Osteoblast (primary cell): ENCODE measurements around the gene SERINC5. TPM values are rescaled to one million over a fixed set of nuclear protein-coding genes. Genes with fewer than 3 reads are reported as not detected.
A peak's percentile ranks its signal among the peaks of the same experiment; 100 is the strongest.
"Not testable (repeated sequence)": the region's sequence is repeated elsewhere in the genome, so short reads cannot be mapped to it uniquely, and the experiment has no call there.

ENCODE experiments used
- DNase-seq: peaks from one replicate; pipeline ENCODE4 v3.0.0; 2011; ENCODE audit warnings: low spot score, mixed read lengths; ENCODE audit not compliant: insufficient read length; ENCODE audit errors: missing footprints
- H2AFZ ChIP-seq: 2 replicates; pipeline ENCODE4 v1.6.0; 2011; ENCODE audit warnings: mild to moderate bottlenecking, low read length
- H3K27ac ChIP-seq: 2 replicates; pipeline ENCODE4 v1.5.1; 2011; ENCODE audit warnings: mild to moderate bottlenecking, low read depth, low read length, moderate library complexity
- H3K27me3 ChIP-seq: 2 replicates; pipeline ENCODE4 v1.6.0; 2012; ENCODE audit warnings: mild to moderate bottlenecking, control low read depth, inconsistent platforms, low read length, moderate library complexity; ENCODE audit not compliant: insufficient read depth
- H3K36me3 ChIP-seq: 2 replicates; pipeline ENCODE4 v1.5.1; 2011; ENCODE audit warnings: mild to moderate bottlenecking, low read length, control low read depth, moderate library complexity; ENCODE audit not compliant: insufficient read depth
- H3K4me1 ChIP-seq: 2 replicates; pipeline ENCODE4 v1.5.1; 2011; ENCODE audit warnings: mild to moderate bottlenecking, low read length, control low read depth, moderate library complexity; ENCODE audit not compliant: insufficient read depth
- H3K4me2 ChIP-seq: 2 replicates; pipeline ENCODE4 v1.6.0; 2011; ENCODE audit warnings: mild to moderate bottlenecking, low read length; ENCODE audit not compliant: insufficient read depth
- H3K4me3 ChIP-seq: fragments of 200-600 bp; sonication (generic); 3 replicates; pipeline ENCODE4 v1.5.1; 2012; ENCODE audit warnings: mild to moderate bottlenecking, low read length, inconsistent platforms; ENCODE audit not compliant: insufficient read depth
- H3K79me2 ChIP-seq: 2 replicates; pipeline ENCODE4 v1.6.0; 2012; ENCODE audit warnings: mild to moderate bottlenecking, low read length, control low read depth, inconsistent platforms; ENCODE audit not compliant: insufficient read depth
- H3K9me3 ChIP-seq: 2 replicates; pipeline ENCODE4 v1.5.1; 2011; ENCODE audit warnings: low read depth, low read length, control low read depth
- H4K20me1 ChIP-seq: 2 replicates; pipeline ENCODE4 v1.6.0; 2012; ENCODE audit warnings: mild to moderate bottlenecking, low read length, control low read depth; ENCODE audit not compliant: insufficient read depth
- CTCF ChIP-seq: IDR thresholded peaks from 2 replicates; pipeline ENCODE4 v1.5.1; 2011; ENCODE audit warnings: mild to moderate bottlenecking, low read depth, low read length, moderate library complexity; ENCODE audit errors: extremely low read depth
- total RNA-seq: library from RNA; depleted of rRNA; stranded (reverse); fragments of >200 nt; gene quantifications from 2 replicates; pipeline ENCODE4 v1.2.3, GENCODE V29; 2012

SERINC5 gene
- total RNA-seq, 1 donor, result 96.3 TPM

GRCh38 chr5:80141147-80141671, 114.6 kb downstream of the SERINC5 start:
- no peaks in the 10 kb centered on the region for H3K9me3 ChIP-seq
- peaks cover 26% of the 10 kb centered on the region for H3K36me3 ChIP-seq
- peaks cover 9% of the 10 kb centered on the region for H3K4me1 ChIP-seq
- H3K4me2 ChIP-seq, result no peak overlapping the region
- TF ChIP-seq CTCF, result no peak
- peak overlapping the region; percentile 12 for H3K27ac ChIP-seq
- no peak overlapping the region for H3K4me3 ChIP-seq
- DNase-seq, result no peak
- H2AFZ ChIP-seq, result peak overlapping the region; percentile 82
- no peaks in the 10 kb centered on the region for H3K79me2 ChIP-seq
- H4K20me1 ChIP-seq, result no peaks in the 10 kb centered on the region
- no peaks in the 10 kb centered on the region for H3K27me3 ChIP-seq

GRCh38 chr5:80140496-80140895, 115.4 kb downstream of the SERINC5 start:
- no peak for DNase-seq
- no peaks in the 10 kb centered on the region for H4K20me1 ChIP-seq
- no peak overlapping the region for H3K4me3 ChIP-seq
- no peak overlapping the region for H3K27ac ChIP-seq
- H3K36me3 ChIP-seq, result peaks cover 20% of the 10 kb centered on the region
- TF ChIP-seq CTCF, result no peak
- H3K4me2 ChIP-seq, result no peak overlapping the region
- no peaks in the 10 kb centered on the region for H3K27me3 ChIP-seq
- no peak overlapping the region for H2AFZ ChIP-seq
- H3K4me1 ChIP-seq, result peaks cover 9% of the 10 kb centered on the region
- no peaks in the 10 kb centered on the region for H3K9me3 ChIP-seq
- no peaks in the 10 kb centered on the region for H3K79me2 ChIP-seq

GRCh38 chr5:80139466-80139972, 116.3 kb downstream of the SERINC5 start:
- H3K27me3 ChIP-seq, result no peaks in the 10 kb centered on the region
- H3K79me2 ChIP-seq, result no peaks in the 10 kb centered on the region
- no peak overlapping the region for H3K27ac ChIP-seq
- H3K4me2 ChIP-seq, result no peak overlapping the region
- peaks cover 9% of the 10 kb centered on the region for H3K4me1 ChIP-seq
- no peak for TF ChIP-seq CTCF
- H4K20me1 ChIP-seq, result no peaks in the 10 kb centered on the region
- H3K4me3 ChIP-seq, result no peak overlapping the region
- no peak overlapping the region for H2AFZ ChIP-seq
- DNase-seq, result no peak
- no peaks in the 10 kb centered on the region for H3K9me3 ChIP-seq
- peaks cover 16% of the 10 kb centered on the region for H3K36me3 ChIP-seq

GRCh38 chr5:80138486-80138885, 117.4 kb downstream of the SERINC5 start:
- no peak for TF ChIP-seq CTCF
- Histone ChIP-seq H3K4me3 (no peak overlapping the region), H3K36me3 (peaks cover 7% of the 10 kb centered on the region), H3K27ac (no peak overlapping the region), H3K4me1 (peaks cover 9% of the 10 kb centered on the region), H2AFZ (no peak overlapping the region), H4K20me1 (no peaks in the 10 kb centered on the region), H3K79me2 (no peaks in the 10 kb centered on the region), H3K9me3 (no peaks in the 10 kb centered on the region), H3K27me3 (no peaks in the 10 kb centered on the region), H3K4me2 (no peak overlapping the region)
- no peak for DNase-seq

- not testable (repeated sequence) for H3K4me2 ChIP-seq, H3K79me2 ChIP-seq, H3K27ac ChIP-seq, H3K4me3 ChIP-seq, H4K20me1 ChIP-seq, H3K27me3 ChIP-seq, H3K9me3 ChIP-seq, H3K4me1 ChIP-seq, H2AFZ ChIP-seq, H3K36me3 ChIP-seq, DNase-seq
Observed at GRCh38 chr5:80136798-80137197, 119.0 kb downstream of the SERINC5 start.
